Measurements from ENCODE around the gene SLC38A1.

DNA sequence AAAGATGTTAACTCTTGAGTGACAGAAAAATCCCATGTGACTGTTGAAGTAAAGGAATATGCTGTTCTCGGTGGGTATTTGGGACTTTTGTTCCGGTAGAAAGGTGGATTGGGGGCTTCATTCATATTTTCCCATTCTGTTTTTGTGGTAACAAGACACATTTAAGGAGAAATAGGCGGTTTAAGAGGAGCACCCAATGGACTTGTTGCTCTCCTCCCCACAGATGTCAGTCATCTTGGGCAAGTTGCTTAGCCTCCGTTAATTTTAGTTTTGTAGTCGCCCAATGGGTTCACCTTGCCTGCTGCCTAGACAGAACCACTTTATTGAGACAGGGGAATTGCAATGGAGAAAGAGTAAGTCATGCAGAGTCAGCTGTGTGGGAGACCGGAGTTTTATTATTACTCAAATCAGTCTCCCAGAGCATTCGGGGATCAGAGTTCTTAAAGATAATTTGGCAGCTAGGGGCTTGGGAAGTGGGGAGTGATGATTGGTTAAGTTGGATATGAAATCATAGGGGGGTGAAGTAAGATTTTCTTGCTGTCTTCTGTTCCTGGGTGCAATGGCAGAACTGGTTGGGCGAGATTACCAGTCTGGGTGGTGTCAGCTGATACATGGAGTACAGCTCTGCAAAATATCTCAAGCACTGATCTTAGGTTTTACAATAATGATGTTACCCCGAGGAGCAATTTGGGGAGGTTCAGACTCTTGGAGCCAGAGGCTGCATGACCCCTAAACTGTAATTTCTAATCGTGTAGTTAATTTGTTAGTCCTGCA, 50.3 kb downstream of the SLC38A1 start:
- TF ChIP-seq SIN3A (IDR thresholded peaks at IDR 0.05; ENCODE audit: borderline replicate concordance, insufficient read depth, low read length) (no peak), POLR2AphosphoS5 (IDR thresholded peaks at IDR 0.05; ENCODE audit: low read depth, low read length) (no peak), TAF1 (IDR thresholded peaks at IDR 0.05; ENCODE audit: borderline replicate concordance, insufficient read depth, low read length) (no peak)
